Transverse colon (tissue), 3 donors: ENCODE data around the gene SERPINB5.

Experiments used
- POLR2A ChIP-seq: fragments of 450-650 bp; IDR thresholded peaks from one replicate; pipeline ENCODE4 v1.6.1; 2016; ENCODE audit warnings: antibody characterized with exemption, mild to moderate bottlenecking, moderate library complexity
- TF ChIP-seq, protein P1 (sequence below), 5 experiments: fragments of 200-600 bp in 3 of 5; fragments of 450-650 bp in 2 of 5; sonication (generic) in 3 of 5; IDR thresholded peaks; 1 replicate in 2 of 5; 2 replicates in 3 of 5; pipeline ENCODE4 v1.5.1; 2016 to 2017; ENCODE audit warnings: antibody characterized with exemption in 5 of 5, inconsistent platforms in 3 of 5, mild to moderate bottlenecking in 2 of 5, moderate library complexity in 1 of 5

DNA sequence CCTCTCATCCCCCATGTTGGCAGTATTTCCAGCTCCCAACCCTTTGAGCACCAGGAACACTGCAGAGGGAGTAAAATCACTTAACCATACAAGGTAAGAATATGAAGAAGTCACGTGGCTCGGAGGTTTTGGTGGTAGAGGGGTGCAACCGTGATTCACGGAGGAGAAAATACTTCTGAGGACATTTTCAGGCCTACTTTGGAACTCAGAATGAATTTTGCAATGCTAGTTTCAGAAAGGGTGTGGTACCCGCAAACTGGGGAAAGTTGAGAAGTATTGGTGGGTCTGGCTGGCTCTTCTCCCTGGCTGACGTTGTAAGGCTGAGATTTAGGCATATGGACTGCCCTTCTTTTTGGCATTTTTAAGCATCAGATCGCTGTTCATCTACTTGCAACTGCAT lies 442 bp downstream of the SERPINB5 start:
- TF ChIP-seq POLR2A: no peak
- TF ChIP-seq, protein P1, sequence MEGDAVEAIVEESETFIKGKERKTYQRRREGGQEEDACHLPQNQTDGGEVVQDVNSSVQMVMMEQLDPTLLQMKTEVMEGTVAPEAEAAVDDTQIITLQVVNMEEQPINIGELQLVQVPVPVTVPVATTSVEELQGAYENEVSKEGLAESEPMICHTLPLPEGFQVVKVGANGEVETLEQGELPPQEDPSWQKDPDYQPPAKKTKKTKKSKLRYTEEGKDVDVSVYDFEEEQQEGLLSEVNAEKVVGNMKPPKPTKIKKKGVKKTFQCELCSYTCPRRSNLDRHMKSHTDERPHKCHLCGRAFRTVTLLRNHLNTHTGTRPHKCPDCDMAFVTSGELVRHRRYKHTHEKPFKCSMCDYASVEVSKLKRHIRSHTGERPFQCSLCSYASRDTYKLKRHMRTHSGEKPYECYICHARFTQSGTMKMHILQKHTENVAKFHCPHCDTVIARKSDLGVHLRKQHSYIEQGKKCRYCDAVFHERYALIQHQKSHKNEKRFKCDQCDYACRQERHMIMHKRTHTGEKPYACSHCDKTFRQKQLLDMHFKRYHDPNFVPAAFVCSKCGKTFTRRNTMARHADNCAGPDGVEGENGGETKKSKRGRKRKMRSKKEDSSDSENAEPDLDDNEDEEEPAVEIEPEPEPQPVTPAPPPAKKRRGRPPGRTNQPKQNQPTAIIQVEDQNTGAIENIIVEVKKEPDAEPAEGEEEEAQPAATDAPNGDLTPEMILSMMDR (IDR thresholded peaks at IDR 0.05): no peak
